RWPE2 (cell line): ENCODE data around the gene LPAR1.

Experiments
- ATAC-seq: fragments of 200-7000 bp; cut with Tn5 transposase; 3 replicates; pipeline ENCODE4 v1.9.1; 2021; ENCODE audit warnings: low read depth
- DNase-seq: peaks from one replicate; pipeline ENCODE4 v3.0.0-alpha.2; 2020; ENCODE audit warnings: low spot score
- H3K27ac ChIP-seq: fragments of 450-650 bp; 2 replicates; pipeline ENCODE4 v1.5.1; 2017; ENCODE audit warnings: mild to moderate bottlenecking; ENCODE audit not compliant: poor library complexity, severe bottlenecking
- H3K27me3 ChIP-seq: fragments of 250-450 bp; sonication (Bioruptor Pico); 2 replicates; pipeline ENCODE4 v1.5.1; 2021; ENCODE audit warnings: mild to moderate bottlenecking, moderate library complexity; ENCODE audit not compliant: insufficient read depth, poor library complexity, severe bottlenecking
- H3K36me3 ChIP-seq: fragments of 250-450 bp; sonication (Bioruptor Pico); 2 replicates; pipeline ENCODE4 v1.5.1; 2020; ENCODE audit warnings: low read depth, mild to moderate bottlenecking, moderate library complexity
- H3K4me1 ChIP-seq: fragments of 250-450 bp; sonication (Bioruptor Pico); 2 replicates; pipeline ENCODE4 v1.5.1; 2021; ENCODE audit warnings: mild to moderate bottlenecking, moderate library complexity; ENCODE audit not compliant: insufficient read depth, poor library complexity, severe bottlenecking
- H3K4me3 ChIP-seq: fragments of 250-450 bp; sonication (Bioruptor Pico); 2 replicates; pipeline ENCODE4 v1.5.1; 2021; ENCODE audit warnings: mild to moderate bottlenecking, moderate library complexity; ENCODE audit not compliant: severe bottlenecking
- H3K9me3 ChIP-seq: fragments of 250-450 bp; sonication (Bioruptor Pico); 2 replicates; pipeline ENCODE4 v1.5.1; 2021; ENCODE audit warnings: mild to moderate bottlenecking, moderate library complexity; ENCODE audit not compliant: severe bottlenecking
- TF ChIP-seq, protein P1 (sequence below): fragments of 450-650 bp; IDR thresholded peaks from one replicate; pipeline ENCODE4 v1.5.1; 2017; ENCODE audit warnings: mild to moderate bottlenecking, moderate library complexity; ENCODE audit not compliant: poor library complexity, severe bottlenecking

LPAR1 gene

GRCh38 chr9:111008158-111009075 lies 29.9 kb downstream of the LPAR1 start:
- ATAC-seq = no peak; the same call in 2 of the 3 replicates
- no peaks in the 10 kb centered on the region for H3K9me3 ChIP-seq
- H3K27ac ChIP-seq = no peak overlapping the region
- DNase-seq = no peak
- no peaks in the 10 kb centered on the region for H3K27me3 ChIP-seq
- H3K4me3 ChIP-seq = no peak overlapping the region
- TF ChIP-seq, protein P1, sequence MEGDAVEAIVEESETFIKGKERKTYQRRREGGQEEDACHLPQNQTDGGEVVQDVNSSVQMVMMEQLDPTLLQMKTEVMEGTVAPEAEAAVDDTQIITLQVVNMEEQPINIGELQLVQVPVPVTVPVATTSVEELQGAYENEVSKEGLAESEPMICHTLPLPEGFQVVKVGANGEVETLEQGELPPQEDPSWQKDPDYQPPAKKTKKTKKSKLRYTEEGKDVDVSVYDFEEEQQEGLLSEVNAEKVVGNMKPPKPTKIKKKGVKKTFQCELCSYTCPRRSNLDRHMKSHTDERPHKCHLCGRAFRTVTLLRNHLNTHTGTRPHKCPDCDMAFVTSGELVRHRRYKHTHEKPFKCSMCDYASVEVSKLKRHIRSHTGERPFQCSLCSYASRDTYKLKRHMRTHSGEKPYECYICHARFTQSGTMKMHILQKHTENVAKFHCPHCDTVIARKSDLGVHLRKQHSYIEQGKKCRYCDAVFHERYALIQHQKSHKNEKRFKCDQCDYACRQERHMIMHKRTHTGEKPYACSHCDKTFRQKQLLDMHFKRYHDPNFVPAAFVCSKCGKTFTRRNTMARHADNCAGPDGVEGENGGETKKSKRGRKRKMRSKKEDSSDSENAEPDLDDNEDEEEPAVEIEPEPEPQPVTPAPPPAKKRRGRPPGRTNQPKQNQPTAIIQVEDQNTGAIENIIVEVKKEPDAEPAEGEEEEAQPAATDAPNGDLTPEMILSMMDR = no peak
- peaks cover 10% of the 10 kb centered on the region for H3K36me3 ChIP-seq
- H3K4me1 ChIP-seq = peaks cover 16% of the 10 kb centered on the region

DNA sequence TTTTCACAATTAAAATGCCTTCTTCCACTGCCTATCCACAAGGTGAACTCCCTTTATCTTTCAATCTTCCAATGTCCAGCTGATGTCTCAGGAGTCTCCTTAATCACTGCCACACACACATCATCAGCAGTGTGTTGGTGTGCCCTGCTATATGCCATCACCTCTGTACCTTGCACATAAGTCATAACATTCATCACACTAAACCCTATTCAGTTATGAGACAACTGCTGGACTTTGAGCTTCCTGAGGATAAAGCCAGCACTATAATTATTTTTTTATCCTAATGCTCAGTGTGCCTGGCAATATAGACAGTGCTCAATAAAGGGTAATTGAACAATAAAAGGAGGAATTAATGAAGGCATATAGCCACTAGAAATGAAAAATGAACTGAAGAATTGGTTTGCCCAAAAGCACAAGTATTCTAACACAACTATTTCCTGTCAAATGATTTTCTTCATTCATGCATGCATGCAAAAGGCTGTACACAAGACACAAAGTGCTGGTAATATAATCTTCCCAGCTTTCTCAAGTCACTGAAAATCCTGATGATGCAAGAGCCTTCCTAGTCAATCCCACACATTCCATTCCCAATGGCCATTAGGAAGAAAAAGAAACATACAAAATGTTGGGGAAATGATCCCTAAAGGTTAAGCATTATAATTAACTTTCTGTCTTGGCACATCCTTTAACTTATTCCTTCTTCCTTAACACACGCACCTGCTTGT lies 32.4 kb downstream of the LPAR1 start:
- TF ChIP-seq, protein P1 = no peak
- H3K4me3 ChIP-seq = no peak overlapping the region
- no peak for ATAC-seq

GRCh38 chr9:111004936-111005335 lies 33.3 kb downstream of the LPAR1 start:
- ATAC-seq (no peak), DNase-seq (no peak)
- H3K36me3 ChIP-seq = peaks cover 21% of the 10 kb centered on the region

More for the DNA sequence above, 32.4 kb downstream of the LPAR1 start:
- Histone ChIP-seq H3K4me1 (peaks cover 16% of the 10 kb centered on the region), H3K36me3 (peaks cover 18% of the 10 kb centered on the region), H3K9me3 (no peaks in the 10 kb centered on the region), H3K27ac (no peak overlapping the region), H3K27me3 (no peaks in the 10 kb centered on the region)
- DNase-seq = no peak

DNA sequence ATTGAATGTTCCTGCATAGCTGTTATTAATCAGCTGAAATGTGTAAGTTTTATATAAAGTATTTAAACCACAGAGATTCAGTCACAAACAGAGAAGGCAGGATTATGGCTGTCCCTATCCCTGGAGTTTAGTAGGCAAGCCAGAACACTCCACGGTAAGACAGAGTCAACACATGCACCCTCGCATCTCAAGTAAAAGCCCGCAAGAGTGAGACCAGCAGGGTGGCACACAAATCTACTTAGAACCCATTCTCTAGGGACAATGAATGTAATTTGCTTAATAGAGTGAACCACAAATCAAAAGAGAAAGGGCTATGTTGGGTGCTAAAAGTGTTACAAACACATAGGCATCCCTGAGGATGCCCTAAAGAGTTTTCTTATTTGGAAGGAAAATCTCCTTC lies 35.1 kb downstream of the LPAR1 start:
- DNase-seq (no peak), ATAC-seq (no peak)
- Histone ChIP-seq H3K36me3 (peaks cover 26% of the 10 kb centered on the region), H3K27me3 (no peaks in the 10 kb centered on the region), H3K4me3 (no peak overlapping the region), H3K4me1 (peaks cover 10% of the 10 kb centered on the region), H3K27ac (no peak overlapping the region), H3K9me3 (no peaks in the 10 kb centered on the region)
- TF ChIP-seq, protein P1 = no peak

More at GRCh38 chr9:111004936-111005335, 33.3 kb downstream of the LPAR1 start:
- Histone ChIP-seq H3K27me3 (no peaks in the 10 kb centered on the region), H3K4me1 (peaks cover 16% of the 10 kb centered on the region), H3K9me3 (no peaks in the 10 kb centered on the region), H3K4me3 (no peak overlapping the region), H3K27ac (no peak overlapping the region)
- TF ChIP-seq, protein P1 = no peak
